Measurements from ENCODE around the gene HMOX2.

HMOX2 gene

DNA sequence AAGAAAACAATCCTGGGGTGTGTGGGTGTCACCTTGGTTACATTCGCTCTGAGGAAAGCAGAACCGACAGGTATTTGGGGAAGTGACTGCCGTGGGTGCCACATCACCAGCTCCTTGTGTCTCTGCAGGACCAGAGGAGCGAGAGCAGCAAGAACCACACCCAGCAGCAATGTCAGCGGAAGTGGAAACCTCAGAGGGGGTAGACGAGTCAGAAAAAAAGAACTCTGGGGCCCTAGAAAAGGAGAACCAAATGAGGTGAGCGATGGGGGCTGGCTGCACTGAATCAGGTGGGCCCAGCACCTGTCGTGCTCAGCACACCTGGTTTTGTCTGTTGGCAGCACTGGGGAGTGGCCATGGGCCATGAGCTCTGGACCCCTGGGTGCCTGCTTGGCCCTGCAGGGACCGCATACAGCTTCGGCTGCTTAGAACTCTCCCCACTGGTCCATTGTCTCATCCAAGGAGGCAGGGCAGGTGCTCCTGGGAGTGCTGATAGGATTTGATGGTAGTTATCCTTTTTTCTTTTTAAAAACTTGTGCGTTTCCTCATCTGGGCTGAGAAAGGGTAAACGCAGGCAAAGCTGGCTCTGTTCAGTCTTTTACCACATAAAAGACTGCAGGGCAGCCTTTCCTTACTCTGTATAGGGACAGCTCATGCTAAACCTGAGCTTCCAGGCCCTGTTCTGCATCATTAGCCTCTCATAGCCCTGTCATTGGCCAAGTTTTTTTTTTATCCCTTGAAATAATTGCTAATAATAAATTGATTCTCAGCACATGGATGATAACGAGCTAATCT lies 29.4 kb downstream of the HMOX2 start:
- DNase-seq, result no peak

DNA sequence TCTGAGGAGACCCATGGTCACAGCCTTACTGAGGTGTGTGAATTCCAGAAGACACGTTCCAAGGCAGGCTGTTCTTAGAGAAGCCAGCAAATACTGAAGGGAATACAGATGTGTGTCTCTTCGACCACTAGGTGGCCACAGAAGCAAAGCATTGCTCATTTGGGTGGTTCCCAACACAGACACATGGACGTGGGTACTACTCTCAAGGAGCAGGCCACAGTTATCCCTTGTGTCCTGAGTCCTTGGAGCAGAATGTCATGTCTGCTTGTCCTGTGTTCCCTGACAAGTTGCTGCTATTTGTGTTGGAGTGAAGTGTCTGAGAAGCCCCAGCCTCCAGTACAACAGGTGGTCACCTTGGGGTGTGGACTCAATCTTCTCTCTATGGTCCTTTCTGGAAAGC lies 30.3 kb downstream of the HMOX2 start:
- DNase-seq, result peak; percentile 36

DNA sequence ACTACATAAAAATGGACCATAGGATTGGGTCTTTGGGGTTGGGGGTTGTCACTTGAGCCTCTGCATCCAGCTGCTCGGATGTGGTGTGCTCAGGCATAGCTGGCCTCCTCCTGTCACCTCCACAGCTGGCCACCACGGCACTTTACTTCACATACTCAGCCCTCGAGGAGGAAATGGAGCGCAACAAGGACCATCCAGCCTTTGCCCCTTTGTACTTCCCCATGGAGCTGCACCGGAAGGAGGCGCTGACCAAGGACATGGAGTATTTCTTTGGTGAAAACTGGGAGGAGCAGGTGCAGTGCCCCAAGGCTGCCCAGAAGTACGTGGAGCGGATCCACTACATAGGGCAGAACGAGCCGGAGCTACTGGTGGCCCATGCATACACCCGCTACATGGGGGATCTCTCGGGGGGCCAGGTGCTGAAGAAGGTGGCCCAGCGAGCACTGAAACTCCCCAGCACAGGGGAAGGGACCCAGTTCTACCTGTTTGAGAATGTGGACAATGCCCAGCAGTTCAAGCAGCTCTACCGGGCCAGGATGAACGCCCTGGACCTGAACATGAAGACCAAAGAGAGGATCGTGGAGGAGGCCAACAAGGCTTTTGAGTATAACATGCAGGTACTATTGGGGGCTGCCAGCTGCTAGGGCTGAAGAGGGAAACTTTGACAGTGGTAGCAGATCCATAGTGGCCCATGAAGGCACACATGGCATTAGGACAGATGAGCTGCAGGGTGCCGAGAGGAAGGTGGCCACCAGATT lies 31.6 kb downstream of the HMOX2 start:
- no peak for DNase-seq

DNA sequence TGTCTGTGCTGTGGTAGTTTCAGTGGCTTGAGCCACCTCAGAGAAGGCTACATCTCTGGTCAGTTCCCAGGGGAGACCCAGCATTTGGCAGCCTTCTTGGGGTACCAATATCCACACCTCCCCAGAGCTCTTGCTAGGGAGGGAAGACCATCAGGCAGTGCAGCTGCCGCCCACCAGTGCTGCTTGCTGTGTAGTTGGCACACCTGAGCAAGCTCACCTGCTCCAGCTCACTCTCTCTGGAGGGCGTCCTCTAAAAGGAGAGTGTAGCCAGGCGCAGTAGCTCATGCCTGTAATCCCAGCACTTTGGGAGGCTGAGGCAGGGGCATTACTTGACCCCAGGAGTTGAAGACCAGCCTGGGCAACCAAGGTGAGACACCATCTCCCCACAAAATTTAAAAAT lies 32.6 kb downstream of the HMOX2 start:
- DNase-seq, result no peak

DNA sequence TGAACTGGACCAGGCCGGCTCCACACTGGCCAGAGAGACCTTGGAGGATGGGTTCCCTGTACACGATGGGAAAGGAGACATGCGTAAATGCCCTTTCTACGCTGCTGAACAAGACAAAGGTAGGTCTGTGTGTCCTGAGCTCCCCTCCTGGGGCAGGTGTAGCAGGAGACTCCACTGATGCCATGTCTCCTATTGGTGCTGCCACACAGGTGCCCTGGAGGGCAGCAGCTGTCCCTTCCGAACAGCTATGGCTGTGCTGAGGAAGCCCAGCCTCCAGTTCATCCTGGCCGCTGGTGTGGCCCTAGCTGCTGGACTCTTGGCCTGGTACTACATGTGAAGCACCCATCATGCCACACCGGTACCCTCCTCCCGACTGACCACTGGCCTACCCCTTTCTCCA lies 33.2 kb downstream of the HMOX2 start:
- no peak for DNase-seq

DNA sequence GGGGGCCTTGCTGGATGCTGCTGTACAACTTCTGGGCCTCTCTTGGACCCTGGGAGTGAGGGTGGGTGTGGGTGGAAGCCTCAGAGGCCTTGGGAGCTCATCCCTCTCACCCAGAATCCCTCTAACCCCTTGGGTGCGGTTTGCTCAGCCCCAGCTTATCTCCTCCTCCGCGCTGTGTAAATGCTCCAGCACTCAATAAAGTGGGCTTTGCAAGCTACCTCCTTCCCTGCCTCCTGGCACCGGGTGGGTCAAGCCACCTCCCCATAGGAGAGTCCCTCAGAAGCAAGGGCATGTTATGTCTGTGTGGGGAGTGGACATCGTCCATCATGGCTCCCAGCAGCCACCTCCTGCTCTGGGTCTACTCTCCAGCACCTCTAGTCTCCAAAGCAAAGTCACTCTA lies 33.9 kb downstream of the HMOX2 start:
- no peak for DNase-seq

DNA sequence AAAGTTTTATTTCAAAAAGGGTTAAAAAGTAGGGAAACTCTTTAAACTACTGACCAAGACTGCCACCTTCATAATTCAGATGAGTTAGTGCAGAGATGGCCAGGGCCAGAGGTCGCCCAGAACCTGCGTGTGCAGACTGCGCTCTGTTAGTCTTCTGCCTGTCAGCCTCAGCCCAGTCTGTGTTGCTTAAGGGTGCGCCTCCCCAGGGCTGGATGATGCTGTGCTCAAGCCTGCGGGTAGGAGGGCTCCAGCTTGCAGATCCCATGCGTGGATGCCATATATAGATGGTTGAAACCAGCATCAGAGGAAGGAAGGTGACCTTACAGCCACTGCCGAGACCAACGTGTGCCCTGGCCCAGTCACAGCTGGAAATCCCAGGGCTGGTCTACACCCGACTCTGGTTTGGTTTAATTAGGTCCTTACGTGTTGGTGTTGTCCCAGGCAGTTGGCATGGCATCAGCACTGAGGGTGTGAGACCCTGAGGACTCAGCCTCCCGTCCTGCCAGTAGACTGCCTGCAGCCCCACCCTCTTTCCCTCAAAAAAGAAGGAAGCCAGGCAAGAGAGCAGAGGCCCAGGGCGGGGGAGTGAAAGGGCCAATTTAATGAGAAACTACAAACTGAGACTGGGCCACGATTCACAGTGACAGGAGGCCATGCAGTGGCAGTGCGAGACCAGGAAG lies 34.7 kb downstream of the HMOX2 start:
- no peak for DNase-seq

DNA sequence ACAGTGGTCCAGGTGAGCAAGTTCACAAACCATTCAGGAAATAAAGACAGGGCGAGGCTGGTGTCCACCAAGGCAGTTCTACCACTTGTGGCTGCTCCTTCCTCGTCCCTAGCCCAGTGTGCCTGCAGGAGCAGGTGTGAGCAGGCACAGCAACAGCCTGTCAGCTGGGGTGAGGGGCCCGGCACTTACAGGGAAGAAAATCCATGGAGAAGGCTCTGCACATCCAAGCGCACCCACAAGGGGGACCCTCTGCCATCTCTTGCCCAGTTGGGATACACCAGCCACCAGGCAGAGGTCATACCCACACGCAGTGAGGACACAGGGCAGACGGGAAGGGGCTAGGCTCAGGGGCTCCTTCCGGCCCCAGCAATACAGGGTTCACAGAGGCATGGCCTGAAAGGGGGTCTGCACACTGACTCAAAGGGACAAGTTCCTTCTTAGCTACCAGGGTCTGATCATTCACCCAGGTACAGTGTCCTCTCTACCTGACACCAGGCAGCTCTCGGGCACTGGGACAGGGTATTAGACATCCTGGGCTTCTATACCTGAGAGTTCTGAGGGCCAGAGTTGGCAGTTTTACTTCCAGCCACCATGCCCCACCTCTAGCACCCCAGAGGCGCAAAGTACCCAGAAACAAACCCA lies 35.4 kb downstream of the HMOX2 start:
- DNase-seq, result peak; percentile 18

DNA sequence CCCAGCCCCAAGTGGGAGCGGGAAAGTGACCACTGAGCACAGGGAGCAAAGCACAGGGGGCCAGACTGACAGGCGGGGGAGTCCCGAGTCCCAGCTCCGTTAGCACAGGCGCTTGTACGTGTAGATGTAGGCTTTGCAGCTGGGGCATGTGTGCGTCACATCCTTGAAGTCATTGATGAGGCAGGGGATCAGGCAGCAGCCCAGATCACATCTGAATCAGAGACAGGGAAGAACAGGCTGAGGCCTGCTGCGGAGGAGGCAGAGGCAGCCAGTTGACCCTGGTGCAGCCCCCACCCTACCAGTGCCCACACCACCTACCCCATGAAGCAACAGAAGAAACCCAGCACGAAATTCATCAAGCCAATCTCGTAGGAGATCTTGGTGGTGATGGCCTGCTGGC lies 36.3 kb downstream of the HMOX2 start:
- no peak for DNase-seq

DNA sequence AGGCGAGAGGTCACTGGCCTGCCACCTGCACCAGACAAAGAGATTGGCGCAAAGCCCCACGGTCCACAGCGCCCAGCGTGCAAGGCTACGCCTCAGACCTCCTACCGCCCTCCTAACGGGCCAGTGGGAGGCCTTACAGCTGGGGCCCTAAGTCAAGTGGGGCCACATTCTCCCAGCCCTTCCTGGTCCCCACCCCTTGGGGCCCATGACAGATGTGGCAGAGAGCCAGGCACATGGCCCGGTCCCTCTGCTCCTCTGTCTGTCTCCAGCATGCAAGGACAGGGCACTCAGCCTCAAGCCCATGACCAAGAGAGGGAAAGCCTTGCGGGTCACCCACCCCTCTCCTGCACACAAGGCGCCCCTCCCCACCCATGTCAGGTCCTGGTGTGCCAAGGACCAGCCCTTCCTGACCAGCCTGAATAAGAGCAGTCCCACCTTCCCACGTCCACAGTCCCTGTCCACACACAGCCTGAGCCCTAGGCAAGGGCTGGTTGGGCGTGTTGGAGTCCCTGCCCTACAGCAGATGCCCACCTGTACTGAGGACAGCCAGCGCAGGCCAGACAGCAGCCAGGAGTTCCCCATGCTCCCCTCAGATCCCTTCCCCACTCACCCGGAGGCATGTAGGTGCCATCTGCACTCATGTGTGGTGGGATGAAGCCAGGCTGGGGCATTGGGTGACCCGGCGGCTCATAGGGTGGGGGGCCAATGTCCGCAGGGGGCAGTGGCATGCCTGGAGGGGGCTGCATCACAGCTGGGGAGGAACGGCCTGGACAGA lies 37.1 kb downstream of the HMOX2 start:
- DNase-seq, result no peak

DNA sequence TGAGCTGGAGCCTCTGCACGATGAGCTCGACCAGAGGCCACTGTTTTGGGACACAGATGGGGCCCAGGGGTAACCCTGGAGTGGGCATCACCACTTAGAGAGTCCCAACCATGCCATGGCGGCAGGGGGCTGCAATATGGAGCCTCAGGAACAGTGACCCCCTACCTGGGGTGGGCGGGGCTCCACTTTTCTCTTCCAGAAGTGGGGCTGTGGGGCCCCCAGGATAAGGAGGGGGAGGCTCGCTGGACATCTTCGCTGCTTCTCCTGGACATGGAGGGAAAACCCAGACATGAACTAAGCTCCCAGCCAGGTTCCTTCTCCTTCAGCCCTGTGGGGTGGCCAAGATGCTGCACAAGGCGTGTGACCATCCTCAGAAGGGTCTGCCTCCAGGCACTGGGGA lies 37.7 kb downstream of the HMOX2 start:
- no peak for DNase-seq

DNA sequence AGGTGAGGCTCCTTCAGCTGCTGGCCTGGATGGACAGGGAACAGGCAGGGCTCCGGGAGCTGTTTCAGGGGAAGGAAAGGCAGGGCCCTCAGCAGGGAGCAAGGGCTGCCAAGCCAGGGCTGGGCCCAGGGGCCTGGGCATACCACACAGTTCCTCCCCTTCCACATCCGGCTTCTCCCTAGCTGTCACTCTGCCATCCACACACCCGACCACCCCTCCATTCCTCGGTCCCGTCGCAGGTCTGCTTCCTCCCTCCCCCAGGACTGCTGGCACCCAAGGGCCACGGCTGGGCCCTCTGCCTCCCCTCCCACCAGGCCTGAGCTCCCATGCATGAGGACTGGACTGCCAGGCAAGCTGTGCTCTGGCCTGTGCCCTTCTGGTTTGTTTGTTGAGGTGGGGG lies 38.4 kb downstream of the HMOX2 start:
- DNase-seq, result no peak

DNA sequence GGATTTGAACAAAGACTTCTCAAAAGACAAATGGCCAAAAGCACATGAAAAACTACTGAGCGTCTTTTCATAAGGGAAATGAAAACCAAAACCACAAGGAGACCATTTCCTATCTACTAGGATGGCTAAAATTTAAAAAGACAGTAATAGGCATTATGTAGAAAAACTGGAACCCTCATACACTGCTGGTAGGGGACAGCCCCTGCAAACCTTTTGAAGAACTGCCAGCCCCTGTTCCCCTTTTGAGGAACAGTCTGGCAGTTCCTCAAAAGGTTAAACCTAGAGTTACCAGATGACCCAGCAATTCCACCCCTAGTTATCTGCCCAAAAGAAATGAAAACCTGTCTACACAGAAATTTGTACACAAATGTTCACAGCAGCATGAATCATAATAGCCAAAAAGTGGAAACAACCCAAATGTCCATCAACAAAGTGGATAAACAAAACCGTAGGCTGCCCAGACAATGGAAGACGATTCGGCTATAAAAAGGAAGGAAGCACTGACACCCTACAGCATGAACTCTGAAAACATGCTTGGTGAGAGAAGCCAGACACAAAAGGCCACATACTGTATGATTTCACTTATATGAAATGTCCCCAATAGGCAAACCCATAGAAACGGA lies 39.5 kb downstream of the HMOX2 start:
- no peak for DNase-seq

DNA sequence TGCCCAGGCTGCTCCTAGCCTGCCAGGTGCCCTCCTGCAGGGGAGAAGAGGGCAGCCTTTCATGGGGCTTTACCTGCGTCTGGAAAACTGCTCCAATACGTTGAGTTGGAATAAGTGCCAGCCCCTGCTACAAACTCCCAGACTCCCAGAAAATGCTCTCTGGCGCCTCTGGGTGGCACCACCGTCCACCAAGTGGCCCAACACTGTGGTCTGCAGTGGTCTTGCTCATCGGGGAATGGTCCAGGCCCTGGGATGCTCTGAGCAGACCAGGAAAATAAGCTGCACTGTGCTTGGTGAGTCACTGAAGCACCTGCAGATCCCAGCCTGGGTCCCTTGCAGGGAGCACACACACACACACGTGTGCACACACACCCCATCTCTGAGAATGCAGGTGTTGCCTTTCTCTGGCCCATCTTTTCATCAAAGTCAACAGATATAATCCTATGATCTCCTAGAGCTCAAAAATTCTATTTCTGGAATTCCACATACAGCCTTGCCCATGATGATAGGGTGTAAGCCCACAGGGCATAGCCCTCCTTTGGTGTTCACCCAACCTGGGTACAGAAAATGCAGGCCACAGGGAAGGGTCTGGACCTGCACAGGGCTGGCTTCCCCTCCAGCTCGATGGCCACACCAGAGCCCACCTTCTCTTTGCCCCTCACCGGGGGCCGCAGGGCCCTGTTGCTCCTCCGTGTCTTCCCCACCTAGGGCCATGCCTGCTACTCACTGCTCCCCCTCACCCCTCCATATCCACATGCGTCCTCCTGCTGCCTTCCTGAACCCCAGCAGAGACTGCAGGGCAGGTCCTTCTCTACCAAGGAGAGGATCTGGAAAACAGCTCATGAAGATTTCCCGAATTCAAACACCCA lies 41.8 kb downstream of the HMOX2 start:
- peak; percentile 15 for DNase-seq

DNA sequence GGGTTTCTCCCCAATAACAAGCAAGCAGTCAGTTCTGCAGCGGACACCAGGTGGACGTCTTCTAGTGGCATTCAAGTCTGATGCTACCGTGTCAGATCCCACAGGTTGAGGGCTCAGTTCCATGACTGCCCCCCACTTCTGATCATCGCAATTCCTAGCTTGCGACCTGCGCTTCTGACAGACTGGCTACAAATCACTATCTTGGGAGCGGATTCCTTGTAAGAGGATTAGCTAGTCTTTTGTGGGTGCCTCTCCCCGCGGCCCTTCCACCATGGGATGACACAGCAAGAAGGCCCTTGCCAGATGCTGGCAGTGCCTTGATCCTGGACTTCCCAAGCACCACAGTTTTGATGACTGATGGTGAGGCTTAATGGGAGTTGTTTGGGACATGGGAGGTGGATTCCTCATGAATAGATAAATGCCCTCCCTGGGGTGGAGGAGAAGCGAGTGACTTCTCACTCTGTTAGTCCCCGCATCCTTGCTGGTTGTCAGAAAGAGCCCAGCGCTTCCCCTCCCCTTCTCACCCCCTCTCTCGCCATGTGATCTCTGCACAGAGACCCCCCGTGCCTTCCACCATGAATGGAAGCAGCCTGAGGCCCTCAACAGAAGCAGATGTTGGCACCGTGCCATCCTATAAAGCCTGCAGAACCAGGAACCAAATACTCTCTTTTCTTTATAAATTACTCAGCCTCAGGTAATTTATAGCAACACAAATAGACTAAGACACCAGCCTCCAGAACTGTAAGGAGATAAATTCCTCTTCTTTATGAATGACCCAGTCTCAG lies 43.3 kb downstream of the HMOX2 start:
- no peak for DNase-seq

DNA sequence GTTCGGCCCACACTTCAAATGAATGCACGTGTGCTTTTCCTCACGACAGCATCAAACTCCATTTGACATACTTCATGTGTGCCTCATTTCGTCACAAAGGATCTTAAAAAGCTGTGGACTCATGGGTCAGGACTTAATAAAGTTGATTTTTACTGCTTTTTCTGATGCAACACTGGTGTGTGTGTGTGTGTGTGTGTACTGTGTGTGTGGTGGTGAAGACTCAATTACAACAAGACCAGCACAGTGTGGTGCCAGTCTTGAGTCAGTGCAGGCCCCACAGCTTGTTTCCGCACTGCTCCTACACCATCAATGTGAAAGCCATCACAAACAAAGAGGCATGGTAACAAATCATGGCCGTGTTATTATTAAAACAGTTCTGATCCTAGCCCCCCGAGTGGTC lies 44.7 kb downstream of the HMOX2 start:
- DNase-seq, result no peak

DNA sequence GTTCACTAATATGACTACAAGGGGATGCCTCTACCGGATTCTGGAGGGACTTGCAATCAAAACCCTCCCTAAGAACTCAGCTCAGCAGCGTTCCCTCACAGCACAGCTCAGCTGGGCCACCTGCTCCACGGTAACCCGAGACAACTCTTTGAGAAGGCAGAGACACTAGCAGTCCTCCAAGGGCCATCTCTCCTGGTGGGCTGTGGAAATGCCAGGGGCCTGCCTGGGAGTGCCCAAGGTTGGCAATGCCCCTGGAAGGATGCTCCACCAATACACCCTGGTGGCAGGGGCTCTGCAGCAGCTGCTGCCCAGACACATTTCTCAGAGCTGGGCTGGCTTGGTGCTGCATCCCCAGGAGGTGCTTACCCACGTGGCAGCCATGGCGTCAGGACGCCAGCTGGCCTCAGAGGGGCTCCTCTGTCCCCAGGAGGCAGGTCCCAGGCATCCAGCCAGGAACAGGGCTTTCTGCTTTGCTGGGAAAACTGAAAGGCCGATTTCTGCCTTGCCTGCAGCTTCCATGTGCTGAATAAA lies 45.9 kb downstream of the HMOX2 start:
- peak; percentile 83 for DNase-seq

DNA sequence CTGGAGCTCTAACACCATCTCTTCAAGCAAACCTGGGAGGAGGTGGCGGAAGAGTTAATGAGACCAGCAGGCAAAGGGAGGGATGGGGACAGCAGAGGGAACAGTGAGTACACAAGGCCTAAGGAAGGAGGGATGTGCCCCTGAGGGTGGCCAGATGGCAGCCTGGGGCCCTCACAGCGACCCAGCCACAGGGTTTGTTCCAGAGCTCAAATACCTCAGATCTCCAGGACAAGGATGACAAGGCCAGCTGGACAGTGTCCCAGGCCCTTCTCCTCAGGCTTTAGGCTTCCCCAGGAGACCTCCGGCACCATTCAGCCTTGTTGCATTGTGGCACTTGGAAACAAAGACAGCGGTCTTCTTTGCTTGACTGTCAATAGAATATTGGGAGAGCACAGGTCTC lies 47.5 kb downstream of the HMOX2 start:
- no peak for DNase-seq

DNA sequence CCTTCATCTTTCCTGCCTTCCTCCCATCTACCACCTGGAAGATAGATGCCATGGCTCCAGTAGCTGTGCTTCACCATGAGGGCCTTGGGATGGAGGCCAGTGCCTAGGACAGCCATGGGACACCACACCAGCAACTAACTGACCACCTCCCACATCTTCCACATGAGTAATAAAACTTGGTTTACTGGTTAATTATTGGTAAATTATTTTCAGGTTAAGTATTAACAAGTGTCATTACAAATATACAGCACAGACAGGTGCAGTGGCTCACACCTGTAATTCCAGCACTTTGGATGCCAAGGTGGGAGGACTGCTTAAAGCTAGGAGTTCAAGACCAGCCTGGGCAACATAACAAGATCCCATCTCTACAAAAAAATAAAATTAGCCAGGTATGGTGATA lies 48.4 kb downstream of the HMOX2 start:
- no peak for DNase-seq

DNA sequence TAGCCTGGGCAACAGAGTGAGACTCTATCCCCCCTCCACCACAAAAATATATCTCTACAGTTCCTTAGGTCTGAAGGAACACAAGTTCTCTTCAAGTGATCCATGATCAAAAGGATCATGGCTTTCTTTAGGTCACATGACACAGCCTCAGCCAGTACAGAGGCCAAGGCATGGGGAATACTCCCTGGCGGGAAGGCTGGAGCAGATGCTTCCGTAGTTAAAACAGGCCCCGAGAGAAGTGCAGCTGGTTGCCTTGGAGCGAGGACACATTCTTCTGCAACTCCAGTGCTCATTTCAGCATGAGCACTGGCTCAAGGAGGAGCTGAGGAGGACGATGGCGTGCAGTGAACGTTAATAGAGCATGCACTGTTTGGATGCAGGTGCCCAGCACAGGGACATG lies 48.9 kb downstream of the HMOX2 start:
- no peak for DNase-seq
